NCI-H1694 treated with DMSO at 0.1 percent for 48 hours (cell line): ENCODE data around the gene ANKRD36.
"Not testable (repeated sequence)": the region's sequence is repeated elsewhere in the genome, so short reads cannot be mapped to it uniquely, and the experiment has no call there.

Experiments
- DNase-seq: peaks from one replicate; lab custom pipeline; 2025; lab: John Stamatoyannopoulos, UW

The ANKRD36 gene

DNA sequence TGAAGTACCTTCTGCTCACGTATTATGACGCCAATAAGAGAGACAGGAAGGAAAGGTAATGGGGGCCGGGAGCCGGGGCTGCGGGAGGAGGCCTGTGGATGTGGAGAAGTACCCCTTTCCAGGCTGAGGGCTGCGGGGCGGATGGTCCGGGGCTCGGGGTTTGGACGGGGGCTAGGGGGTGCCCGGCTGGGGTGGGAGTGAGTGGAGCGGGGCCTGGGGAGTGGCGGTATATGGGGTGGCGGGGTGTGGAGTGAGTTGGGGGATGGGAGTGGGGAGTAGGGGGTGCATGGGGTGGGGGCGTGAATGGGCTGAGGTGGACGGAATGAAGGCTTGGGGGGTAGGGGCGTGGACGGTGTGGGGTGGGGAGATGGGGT lies 916 bp downstream of the ANKRD36 start:
- DNase-seq = not testable (repeated sequence)

DNA sequence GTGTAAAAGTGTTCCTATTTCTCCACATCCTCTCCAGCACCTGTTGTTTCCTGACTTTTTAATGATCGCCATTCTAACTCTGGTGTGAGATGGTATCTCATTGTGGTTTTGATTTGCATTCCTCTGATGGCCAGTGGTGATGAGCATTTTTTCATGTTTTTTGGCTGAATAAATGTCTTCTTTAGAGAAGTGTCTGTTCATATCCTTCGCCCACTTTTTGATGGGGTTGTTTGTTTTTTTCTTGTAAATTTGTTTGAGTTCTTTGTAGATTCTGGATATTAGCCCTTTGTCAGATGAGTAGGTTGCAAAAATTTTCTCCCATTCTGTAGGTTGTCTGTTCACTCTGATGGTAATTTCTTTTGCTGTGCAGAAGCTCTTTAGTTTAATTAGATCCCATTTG lies 16.1 kb downstream of the ANKRD36 start:
- not testable (repeated sequence) for DNase-seq

DNA sequence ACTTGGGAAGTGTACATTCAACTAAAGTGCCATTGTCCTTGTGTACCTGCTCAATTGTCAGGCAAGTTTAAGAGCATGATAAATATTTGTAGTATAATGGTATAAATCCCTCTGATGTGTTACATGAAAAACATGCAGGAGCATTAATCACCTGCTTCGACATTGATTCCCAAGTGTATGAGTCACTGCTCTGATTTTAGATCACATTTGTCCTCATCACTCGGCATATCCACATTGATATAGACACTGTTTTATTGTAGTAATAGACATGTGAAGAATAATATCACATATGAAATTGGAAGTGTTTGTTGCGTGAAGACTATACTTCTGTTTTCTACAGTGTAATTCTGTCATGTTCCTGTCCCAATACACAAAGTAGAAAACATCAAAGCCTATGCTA lies 31.1 kb downstream of the ANKRD36 start:
- DNase-seq = not testable (repeated sequence)

DNA sequence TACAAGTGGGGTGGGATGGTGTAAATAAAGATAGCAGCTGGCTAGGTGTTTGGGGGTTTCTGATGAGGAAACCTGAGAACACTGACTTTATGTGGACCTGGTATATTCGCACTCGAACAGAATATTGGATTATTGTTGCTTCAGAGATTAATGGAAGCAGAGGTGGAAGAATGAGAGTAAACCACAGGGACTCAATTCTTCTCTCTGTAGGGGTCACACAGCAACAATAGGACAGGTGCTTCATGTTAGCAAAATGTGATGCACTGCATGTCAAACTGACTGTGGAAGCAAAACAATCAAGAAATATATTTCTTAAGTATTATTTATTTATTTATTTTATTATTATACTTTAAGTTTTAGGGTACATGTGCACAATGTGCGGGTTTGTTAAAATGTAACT lies 53.6 kb downstream of the ANKRD36 start:
- not testable (repeated sequence) for DNase-seq

DNA sequence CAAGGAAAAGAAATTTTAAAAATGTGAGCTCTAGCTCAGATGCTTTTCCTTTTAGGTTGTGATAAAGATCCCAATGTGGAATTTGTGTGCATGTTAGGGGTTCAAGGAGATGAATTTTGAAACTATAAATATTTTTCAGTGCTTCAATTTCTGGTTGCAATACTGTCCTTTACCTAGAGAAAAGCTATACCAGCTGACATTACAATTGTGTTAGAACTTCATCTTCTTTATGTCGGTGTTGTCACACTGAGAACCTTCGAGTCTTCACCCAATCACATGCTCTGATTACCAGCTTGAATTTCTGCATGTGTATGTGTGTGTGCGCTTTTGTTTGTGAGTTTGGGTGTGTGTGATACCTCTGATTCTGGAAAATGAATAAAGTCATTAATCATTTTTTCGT lies 55.0 kb downstream of the ANKRD36 start:
- not testable (repeated sequence) for DNase-seq

DNA sequence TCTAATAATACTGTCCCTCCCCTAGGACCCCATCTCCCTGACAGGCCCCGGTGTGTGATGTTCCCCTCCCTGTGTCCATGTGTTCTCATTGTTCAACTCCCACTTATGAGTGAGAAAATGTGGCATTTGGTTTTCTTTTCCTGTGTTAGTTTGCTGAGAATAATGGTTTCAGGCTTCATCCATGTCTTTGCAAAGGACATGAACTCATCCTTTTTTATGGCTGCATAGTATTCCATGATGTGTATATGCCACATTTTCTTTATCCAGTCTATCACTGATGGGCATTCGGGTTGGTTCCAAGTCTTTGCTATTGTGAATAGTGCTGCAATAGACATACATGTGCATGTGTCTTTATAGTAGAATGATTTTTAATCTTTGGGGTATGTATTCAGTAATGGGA lies 55.6 kb downstream of the ANKRD36 start:
- not testable (repeated sequence) for DNase-seq

DNA sequence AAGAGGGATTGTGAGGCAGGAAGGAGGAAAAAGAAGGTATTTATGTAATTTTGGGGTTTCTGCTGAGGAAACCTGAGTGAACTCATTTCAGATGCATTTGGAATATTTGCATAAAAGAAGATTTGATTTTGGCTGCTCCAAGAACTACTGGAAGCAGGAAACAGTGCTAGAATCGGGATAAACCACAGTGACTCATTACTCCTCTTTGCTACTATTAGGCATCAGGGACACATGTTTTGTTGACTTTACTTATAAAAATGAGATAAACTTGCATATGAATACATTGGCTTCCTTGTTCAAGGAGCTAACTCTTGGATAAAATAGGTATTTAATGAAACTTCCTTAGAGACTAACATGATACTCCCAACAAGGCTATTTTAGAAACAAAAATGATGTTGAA lies 67.4 kb downstream of the ANKRD36 start:
- not testable (repeated sequence) for DNase-seq

DNA sequence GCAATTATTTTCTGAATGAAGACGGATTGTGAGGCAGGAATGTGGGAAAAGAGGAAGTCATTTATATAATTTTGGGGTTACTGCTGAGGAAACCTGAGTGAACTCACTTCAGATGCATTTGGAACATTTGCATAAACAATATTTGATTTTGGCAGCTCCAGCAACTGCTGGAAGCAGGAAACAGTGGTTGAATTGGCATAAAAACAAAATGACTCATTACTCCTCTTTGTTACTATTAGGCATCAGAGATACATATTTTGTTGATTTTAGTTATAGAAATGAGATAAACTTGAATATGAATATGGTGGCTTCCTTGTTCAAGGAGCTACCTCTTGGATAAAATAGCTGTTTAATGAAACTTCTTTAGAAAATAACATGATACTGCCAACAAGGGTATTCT lies 82.4 kb downstream of the ANKRD36 start:
- not testable (repeated sequence) for DNase-seq

DNA sequence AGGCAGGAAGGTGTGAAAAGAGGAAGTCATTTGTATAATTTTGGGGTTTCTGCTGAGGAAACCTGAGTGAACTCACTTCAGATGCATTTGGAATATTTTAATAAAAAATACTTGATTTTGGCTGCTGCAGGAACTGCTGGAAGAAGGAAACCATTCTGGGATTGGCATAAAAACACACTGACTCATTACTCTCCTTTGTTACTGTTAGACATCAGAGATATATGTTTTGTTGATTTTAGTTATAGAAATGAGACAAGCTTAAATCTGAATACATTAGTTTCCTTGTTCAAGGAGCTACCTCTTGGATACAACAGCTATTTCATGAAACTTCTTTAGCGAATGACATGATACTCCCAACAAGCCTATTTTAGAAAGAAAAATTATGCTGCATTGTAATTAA lies 84.3 kb downstream of the ANKRD36 start:
- not testable (repeated sequence) for DNase-seq

DNA sequence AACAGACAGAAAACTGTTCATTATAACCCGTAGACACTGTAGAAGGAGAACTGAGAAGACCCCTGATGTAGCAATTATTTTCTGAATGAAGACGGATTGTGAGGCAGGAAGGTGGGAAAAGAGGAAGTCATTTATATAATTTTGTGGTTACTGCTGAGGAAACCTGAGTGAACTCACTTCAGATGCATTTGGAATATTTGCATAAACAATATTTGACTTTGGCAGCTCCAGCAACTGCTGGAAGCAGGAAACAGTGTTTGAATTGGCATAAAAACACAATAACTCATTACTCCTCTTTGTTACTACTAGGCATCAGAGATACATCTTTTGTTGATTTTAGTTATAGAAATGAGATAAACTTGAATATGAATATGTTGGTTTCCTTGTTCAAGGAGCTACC lies 87.9 kb downstream of the ANKRD36 start:
- DNase-seq = not testable (repeated sequence)

DNA sequence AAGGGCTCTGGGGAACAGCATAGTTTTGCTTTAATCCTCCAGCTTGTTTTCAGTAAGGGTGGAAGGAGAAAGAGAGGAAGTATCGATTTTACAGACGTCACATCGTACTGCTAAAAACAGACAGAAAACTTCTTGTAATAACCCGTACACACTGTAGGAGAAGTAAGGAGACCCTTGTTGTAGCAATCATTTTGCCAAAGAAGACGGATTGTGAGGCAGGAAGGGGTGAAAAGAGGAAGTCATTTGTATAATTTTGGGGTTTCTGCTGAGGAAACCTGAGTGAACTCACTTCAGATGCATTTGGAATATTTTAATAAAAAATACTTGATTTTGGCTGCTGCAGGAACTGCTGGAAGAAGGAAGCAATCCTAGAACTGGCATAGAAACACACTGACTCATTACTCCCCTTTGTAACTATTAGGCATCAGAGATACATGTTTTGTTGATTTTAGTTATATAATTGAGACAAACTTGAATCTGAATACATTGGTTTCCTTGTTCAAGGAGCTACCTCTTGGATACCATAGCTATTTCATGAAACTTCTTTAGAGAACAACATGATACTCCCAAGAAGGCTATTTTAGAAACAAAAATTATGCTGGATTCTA lies 89.8 kb downstream of the ANKRD36 start:
- DNase-seq = not testable (repeated sequence)

DNA sequence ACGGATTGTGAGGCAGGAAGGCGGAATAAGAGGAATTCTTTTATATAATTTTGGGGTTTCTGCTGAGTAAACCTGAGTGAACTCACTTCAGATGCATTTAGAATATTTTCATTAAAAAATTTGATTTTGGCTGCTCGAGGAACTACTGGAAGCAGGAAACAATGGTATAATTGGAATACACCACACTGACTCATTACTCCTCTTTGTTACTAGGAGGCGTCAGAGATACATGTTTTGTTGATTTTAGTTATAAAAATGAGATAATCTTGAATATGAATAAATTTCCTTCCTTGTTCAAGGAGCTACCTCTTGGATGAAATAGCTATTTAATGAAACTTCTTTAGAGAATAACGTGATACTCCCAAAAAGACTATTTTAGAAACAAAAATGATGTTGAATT lies 97.4 kb downstream of the ANKRD36 start:
- DNase-seq = no peak

DNA sequence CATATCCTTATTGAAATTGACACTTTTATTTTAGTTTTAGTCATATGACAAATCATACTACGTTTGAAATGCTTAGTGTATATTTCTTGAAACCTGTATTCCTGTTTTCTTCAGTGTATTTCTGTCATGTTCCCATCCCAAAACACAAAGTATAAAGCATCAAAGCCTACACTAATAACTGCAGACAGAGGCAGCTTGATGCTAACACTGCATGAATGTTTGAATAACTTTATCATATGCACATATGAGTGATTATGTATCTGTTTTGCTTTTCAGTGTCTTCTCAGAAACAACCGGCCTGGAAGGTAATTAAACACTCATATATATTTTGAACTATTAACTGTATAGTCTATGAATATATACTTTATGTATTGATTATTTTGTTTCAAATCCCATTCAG lies 102.1 kb downstream of the ANKRD36 start:
- DNase-seq = not testable (repeated sequence)

DNA sequence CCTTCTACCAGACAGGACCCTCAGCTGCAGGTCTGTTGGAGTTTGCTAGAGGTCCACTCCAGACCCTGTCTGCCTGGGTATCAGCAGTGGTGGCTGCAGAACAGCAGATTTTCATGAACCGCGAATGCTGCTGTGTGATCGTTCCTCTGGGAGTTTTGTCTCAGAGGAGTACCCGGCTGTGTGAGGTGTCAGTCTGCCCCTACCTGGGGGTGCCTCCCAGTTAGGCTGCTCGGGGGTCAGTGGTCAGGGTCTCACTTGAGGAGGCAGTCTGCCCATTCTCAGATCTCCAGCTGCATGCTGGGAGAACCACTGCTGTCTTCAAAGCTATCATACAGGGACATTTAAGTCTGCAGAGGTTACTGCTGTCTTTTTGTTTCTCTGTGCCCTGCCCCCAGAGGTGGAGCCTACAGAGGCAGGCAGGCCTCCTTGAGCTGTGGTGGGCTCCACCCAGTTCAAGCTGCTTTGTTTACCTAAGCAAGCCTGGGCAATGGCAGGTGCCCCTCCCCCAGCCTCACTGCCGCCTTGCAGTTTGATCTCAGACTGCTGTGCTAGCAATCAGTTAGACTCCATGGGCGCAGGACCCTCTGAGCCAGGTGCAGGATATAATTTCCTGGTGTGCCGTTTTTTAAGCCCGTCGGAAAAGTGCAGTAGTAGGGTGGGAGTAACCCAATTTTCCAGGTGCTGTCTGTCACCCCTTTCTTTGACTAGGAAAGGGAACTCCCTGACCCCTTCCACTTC lies 118.1 kb downstream of the ANKRD36 start:
- DNase-seq = not testable (repeated sequence)

DNA sequence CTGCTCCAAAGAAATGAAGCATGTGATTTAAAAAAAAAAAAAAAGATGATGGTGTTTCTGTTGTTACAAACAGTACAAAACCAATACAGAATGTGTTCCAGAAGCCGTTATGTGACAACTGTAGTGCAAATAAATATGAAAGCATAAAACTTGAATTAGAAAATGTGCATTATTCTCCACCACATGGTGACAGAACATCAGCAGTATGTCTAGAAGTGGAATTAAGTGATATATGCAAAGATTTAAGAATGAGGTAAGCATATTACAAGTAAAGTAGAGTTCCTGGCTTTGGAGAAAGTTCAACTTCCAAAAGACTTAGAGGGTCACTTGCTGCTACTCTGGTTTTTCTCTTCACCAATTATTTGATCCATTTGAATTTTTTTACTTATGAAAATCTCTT lies 120.0 kb downstream of the ANKRD36 start:
- not testable (repeated sequence) for DNase-seq

DNA sequence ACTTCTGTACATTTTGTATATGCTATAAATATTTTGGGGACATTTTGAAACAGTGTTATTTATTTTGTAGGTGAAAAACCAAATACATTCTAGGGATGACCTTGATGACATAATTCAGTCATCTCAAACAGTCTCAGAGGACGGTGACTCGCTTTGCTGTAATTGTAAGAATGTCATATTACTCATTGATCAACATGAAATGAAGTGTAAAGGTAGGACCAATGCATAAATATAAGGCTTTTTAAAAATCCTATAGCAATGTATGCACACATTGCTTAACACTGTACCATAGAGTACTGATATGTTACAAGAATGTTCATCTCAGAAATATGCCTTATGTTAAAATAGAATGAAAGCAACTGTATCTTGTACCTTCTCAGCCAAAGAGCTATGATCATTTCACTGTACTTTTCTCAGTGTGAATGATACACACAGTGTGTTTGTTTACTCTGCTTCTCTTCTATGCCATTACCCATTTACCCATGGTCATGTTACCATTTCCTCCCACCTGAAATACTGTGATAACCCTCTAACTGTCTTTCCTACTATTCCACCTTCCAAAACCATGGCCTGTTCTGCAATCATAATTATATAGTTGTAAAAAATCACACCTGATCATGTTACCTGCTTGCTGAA lies 120.8 kb downstream of the ANKRD36 start:
- DNase-seq = not testable (repeated sequence)

DNA sequence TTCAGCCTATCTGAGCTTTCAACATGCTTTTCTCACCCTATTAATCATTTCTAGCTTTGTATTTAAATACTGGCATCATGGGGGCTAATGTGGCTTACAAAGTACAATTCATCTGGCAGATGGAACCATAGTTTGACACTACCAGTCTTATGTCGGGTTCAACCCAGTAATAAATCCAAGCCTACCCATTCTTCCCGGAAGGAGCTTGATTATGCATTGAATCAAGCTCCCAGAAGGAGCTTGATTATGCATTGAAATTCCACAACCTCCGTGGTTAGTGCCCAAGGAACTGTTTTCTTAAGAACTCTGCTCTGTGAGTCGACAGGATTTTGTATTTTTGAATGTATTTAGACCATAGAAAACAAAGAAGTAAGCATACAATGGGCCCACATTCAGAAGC lies 148.2 kb downstream of the ANKRD36 start:
- DNase-seq = not testable (repeated sequence)

DNA sequence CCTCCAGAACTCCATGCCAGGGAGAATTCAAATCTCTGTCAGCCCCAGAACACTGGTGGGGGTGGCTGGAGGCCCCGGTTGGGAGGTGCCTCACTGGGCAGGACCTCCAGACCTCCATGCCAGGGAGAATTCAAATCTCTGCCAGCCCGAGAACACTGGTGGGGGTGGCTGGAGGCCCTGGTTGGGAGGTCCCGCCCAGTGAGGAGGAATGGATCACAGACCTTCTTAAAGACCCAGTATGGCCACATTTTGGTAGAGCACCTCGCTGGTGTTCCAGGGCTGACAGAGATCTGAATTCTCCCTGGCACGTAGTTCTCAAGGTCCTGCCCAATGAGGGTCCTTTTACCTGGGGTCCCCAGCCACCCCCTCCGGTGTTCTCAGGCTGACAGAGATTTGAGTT lies 153.5 kb downstream of the ANKRD36 start:
- not testable (repeated sequence) for DNase-seq

DNA sequence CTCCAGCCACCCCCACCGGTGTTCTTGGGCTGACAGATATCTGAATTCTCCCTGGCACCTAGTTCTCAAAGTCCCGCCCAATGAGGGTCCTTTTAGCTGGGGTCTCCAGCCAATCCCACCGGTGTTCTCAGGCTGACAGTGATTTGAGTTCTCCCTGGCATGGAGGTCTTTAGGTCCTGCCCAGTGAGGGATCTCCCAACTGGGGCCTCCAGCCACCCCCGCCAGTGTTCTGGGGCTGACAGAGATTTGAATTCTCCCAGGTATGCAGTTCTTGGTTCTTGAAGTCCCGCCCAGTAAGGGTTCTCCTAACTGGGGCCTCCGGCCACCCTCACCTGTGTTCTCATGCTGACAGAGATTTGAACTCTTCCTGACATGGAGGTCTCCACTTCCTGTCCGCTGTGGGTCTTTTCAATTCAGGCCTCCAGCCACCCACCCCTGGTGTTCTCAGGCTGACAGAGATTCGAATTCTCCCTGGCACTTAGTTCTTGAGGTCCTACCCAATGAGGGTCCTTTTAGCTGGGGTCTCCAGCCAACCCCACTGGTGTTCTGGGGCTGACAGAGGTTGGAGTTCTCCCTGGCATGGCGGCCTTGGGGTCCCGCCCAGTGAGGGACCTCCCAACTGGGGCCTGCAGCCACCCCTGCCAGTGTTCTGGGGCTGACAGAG lies 154.6 kb downstream of the ANKRD36 start:
- no peak for DNase-seq

DNA sequence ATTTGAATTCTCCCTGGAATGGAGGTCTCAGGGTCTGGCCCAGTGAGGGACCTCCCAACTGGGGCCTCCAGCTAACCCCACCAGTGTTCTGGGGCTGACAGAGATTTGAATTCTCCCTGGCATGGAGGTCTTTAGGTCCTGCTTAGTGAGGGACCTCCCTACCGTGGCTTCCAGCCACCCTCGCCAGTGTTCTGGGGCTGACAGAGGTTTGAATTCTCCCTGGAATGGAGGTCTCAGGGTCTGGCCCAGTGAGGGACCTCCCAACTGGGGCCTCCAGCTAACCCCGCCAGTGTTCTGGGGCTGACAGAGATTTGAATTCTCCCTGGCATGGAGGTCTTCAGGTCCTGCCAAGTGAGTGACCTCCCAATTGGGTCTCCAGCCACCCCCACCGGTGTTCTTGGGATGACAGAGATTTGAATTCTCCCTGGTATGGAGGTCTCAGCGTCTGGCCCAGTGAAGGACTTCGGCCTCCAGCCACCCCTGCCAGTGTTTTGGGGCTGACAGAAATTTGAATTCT lies 155.2 kb downstream of the ANKRD36 start:
- not testable (repeated sequence) for DNase-seq

DNA sequence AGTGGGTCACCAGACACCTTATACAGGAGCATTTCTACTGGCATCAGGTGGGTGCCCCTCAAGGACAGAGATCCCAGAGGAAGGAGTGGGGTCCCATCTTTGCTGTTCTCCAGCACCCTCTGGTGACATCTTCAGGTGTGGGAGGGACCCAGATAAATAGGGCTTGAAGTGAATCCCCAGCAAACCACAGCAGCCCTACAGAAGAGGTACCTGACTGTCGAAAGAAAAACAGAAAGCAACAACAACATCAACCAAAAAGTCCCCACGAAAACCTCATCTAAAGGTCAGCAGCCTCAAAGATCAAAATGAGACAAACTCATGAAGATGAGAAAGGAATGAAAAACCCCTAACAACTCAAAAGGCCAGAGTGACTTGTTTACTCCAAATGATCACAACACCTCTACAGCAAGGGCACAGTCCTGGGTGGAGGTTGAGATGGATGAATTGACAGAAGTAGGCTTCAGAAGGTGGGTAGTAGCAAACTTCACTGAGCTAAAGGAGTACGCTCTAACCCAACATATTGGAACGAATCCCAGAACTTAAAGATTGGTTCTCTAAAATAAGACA lies 163.4 kb downstream of the ANKRD36 start:
- not testable (repeated sequence) for DNase-seq

DNA sequence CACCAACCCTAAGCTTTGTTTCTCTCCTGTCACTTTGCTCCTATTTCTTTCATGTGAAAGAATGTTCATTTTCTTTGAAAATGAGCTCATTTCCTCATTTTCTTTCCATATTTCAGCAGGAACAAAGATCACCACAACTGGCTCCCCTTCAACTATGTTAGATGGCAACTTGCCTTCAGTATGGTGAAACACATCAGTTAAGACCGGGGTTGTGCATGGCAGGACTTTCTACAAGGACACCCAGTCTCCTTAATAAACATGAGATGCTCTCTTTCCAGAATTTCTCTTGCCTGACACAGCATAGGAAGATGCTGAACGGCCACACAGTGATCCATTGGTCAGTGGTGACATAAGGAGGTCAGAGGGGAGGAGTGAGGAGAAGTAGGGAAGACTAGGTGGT lies 172.2 kb downstream of the ANKRD36 start:
- not testable (repeated sequence) for DNase-seq
